Stromal cell of bone marrow (primary cell): ENCODE measurements around the gene CCDC63.
"Not testable (repeated sequence)": the region's sequence is repeated elsewhere in the genome, so short reads cannot be mapped to it uniquely, and the experiment has no call there.

ENCODE experiments used
- DNase-seq: peaks from one replicate; pipeline ENCODE4 v3.0.0-alpha.2; 2012; ENCODE audit warnings: low read depth

CCDC63 gene

DNA sequence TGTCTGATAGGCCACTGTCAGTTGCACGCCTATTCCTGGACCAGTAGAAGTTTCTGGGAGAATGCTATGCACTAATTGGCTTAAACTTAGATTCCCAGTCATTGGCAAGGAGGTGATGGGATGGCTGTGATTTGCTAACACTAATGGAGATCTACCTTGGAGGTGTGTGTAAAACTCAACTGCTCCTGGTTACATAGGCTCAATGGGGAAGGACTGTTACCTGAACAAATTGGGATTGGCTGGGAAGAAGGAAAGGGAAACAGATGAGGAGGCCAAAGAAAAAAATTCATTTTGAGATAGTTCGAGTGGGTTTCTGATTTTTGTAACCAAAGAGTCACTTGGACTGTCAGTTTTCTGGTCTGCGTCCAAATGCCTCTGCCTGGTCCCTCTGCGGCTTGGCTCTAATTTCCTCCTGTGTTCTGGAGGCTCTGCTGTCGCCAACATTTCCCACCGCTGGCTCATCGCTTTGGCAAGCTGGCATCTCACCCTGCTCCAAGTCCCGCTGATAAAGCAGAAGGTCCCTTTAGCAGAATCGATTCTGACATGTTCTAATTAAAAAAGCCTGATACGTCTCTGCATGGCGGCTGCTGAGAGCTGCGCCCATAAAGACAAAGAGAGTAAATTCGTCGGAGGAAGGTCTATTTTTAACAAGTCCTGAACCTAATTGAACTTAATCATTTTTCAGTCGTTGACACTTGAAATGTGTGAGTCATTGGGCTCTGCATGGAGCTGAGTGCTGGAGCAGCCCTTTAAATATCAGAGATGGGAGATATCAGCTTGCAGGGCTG, 2.0 kb upstream of the CCDC63 start:
- no peak for DNase-seq

- DNase-seq: no peak
Measured at GRCh38 chr12:110845339-110845682, 1.5 kb upstream of the CCDC63 start.

- DNase-seq: no peak
Measured at GRCh38 chr12:110848314-110848923, 1.6 kb downstream of the CCDC63 start.

DNA sequence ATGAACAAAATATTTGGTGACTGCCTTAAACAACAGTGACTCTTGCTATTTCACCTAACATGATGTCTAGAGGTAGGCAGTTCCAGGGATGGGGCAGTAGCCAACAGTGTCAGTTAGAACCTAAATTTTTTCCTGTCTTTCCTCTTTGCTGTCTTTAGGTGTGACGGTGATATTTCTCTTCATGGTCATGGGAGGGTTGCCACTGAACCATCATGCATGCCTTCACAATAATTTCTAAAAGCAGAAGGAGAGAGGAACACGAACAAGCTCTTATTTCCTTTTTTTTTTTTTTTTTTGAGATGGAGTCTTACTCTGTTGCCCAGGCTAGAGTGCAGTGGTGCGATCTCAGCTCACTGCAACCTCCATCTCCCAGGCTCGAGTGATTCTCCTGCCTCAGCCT, 2.4 kb downstream of the CCDC63 start:
- DNase-seq: no peak

- no peak for DNase-seq
Measured at GRCh38 chr12:110849748-110850403, 3.1 kb downstream of the CCDC63 start.

- DNase-seq: no peak
Measured at GRCh38 chr12:110850762-110851161, 4.0 kb downstream of the CCDC63 start.

GRCh38 chr12:110853836-110854235, 7.0 kb downstream of the CCDC63 start:
- no peak for DNase-seq

- DNase-seq: no peak
Measured at GRCh38 chr12:110856542-110856941, 9.8 kb downstream of the CCDC63 start.

GRCh38 chr12:110857528-110857927, 10.7 kb downstream of the CCDC63 start:
- DNase-seq: no peak

DNA sequence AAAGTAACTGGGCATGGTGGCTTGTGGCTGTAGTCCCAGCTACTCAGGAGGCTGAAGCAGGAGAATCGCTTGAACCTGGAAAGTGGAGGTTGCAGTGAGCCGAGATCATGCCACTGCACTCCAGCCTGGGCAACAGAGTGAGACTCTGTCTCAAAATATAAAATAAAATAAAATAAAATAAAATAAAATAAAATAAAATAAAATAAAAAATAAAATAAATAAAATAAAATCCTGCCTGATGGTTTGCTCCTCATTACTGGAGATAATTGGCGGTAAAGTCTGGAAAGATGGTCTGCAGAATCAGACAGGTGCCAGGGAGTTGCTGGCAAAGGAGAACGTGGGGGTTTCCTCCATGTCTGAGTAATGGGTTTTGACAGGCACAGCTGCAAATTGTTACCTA, 11.2 kb downstream of the CCDC63 start:
- not testable (repeated sequence) for DNase-seq

DNA sequence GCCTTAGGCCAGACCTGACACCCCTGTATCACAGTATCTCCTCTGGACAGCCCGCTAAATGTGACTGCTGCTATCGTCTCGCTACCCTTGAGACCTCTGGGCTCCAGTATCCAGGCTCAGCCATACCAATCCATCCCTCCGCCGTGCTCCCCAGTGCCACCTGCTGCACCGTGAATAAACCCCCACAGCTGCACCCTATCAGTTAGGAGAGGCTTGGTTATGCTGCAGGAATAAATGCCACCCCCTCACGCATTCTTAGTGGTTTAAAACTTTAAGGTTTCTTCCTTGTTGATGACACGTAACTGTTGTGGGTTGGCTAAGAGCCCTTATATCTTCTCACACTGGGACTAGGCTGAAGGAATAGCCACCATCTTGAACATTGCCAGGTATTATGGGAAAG, 12.1 kb downstream of the CCDC63 start:
- DNase-seq: no peak

DNA sequence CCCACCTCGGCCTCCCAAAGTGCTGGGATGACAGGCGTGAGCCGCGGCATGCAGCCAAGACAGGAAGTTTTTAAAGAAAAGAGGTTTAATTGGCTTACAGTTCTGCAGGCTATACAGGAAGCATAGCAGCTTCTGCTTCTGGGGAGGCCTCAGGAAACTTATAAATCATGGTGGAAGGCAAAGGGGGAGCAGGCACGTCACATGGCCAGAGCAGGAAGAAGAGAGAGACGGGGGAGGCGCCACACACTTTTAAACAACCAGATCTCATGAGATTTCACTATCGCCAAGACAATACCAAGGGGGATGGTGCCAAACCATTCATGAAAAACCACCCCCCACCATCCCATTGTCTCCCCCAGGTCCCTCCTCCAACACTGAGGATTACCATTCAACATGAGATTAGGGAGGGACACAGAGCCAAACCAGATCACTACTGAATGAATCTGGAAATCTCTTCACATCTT, 14.1 kb downstream of the CCDC63 start:
- no peak for DNase-seq

DNA sequence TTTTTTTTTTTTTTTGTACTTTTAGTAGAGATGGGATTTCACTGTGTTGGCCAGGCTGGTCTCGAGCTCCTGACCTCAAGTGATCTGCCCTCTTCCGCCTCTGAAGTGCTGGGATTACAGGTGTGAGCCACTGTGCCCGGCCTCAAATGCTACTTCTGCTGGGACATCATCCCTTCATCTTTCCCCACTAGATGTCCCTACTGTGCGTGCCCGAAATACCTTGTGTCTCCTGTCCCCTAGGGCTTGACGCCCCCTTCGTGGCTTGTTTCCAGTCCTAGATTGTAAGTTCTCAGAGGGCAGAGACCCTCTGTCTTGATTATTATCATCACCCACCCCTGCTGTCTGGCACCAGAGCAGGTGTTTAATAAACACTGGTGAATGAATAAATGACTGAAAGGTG, 14.9 kb downstream of the CCDC63 start:
- DNase-seq: no peak

- DNase-seq: no peak
Measured at GRCh38 chr12:110862329-110862728, 15.5 kb downstream of the CCDC63 start.

- DNase-seq: no peak
Measured at GRCh38 chr12:110863161-110863560, 16.4 kb downstream of the CCDC63 start.

DNA sequence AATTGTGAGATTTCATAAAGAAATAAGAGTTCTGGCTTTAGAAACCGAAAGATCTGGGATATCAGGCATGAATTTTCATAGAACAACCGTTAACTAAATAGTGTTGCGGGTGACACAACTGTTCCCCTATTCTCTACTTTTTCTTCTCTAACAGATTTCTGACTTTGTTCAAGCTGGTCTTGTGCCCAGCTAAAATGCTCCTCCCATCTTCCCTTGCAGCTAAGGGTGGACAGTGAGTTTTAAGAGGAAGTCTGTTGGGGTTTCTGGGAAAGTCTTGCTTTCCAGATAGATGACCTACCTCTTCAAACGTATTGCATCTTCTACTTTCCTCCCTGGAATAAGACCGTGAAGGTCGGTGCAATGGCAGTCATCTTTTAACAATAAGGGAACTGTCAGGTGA, 18.7 kb downstream of the CCDC63 start:
- DNase-seq: no peak

GRCh38 chr12:110869026-110869425, 22.2 kb downstream of the CCDC63 start:
- no peak for DNase-seq

GRCh38 chr12:110869803-110870202, 23.0 kb downstream of the CCDC63 start:
- no peak for DNase-seq

- DNase-seq: no peak
Measured at GRCh38 chr12:110872100-110872499, 25.3 kb downstream of the CCDC63 start.

GRCh38 chr12:110874351-110874750, 27.6 kb downstream of the CCDC63 start:
- DNase-seq: no peak

GRCh38 chr12:110874781-110875180, 28.0 kb downstream of the CCDC63 start:
- no peak for DNase-seq

DNA sequence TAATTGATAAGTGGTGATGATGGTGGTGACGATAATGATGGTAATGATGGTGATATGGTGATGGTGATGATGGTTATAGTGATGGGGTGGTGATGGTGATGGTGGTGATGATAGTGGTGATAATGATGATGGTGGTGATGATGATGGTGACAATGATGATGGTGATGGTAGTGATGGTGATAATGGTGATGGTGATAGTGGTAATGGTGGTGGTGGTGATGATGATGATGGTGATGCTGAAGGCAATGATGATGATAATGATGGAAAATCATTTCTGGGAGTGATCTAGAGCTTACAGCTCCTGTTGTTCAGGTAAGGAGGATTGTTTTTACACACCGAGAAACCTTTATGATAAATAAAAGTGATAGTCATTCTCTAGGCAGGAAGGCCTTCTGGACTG, 33.9 kb downstream of the CCDC63 start:
- no peak for DNase-seq

- DNase-seq: no peak
Measured at GRCh38 chr12:110883251-110883650, 36.5 kb downstream of the CCDC63 start.
